HG02970 (cell line): Measurements from ENCODE around the gene TMC1.

Experiments
- ATAC-seq: cut with Tn5 transposase; IDR thresholded peaks from one replicate; pipeline ENCODE4 v1.9.1; 2021; ENCODE audit warnings: mild to moderate bottlenecking, moderate library complexity, moderate number of reproducible peaks; ENCODE audit not compliant: unreplicated experiment, low FRiP score

The TMC1 gene

GRCh38 chr9:72665421-72665820, 144.0 kb downstream of the TMC1 start:
- ATAC-seq, result no peak

DNA sequence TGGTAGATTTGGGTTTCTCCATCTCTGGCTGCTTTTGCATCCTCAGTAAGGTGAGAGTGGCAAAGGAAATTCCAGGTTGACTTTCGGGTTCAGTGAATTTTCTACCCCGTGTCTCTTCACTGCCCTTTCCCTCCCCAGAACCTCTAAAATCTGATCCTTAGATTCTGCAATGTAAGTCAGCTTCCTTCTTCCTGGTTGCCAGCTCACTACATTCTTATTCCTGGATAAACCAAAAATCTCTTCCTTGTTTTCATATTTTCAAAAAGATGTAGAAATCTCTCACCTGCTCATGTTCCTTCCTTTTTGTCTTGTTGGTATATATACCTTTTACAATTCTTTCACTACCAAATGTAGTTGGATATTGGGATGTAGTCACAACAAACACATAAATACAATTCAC, 145.8 kb downstream of the TMC1 start:
- no peak for ATAC-seq

GRCh38 chr9:72674961-72675360, 153.6 kb downstream of the TMC1 start:
- ATAC-seq, result no peak

DNA sequence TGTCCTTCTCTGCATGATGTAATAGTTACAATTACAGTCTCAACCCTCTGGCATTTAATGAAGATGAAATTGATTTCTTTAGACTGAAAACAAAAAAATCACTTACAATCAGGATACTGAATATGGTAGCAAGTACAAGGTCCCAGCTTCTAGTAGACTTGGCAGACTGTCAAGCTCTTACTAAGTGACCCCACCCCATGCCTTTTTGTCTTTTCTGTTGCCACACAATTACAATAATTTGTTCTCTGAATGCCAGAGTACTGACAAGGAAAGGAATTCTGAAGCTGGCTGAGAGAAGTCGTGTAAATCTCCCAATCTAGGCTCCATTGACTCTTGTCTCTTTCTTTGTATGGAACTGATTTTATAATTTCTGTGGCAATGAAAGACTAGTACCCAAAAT, 154.2 kb downstream of the TMC1 start:
- ATAC-seq, result no peak

- no peak for ATAC-seq
Measured at GRCh38 chr9:72680593-72681282, 159.3 kb downstream of the TMC1 start.

- ATAC-seq, result no peak
Measured at GRCh38 chr9:72681283-72681630, 159.8 kb downstream of the TMC1 start.

GRCh38 chr9:72684615-72685014, 163.2 kb downstream of the TMC1 start:
- ATAC-seq, result no peak

GRCh38 chr9:72685911-72686310, 164.5 kb downstream of the TMC1 start:
- ATAC-seq, result no peak

DNA sequence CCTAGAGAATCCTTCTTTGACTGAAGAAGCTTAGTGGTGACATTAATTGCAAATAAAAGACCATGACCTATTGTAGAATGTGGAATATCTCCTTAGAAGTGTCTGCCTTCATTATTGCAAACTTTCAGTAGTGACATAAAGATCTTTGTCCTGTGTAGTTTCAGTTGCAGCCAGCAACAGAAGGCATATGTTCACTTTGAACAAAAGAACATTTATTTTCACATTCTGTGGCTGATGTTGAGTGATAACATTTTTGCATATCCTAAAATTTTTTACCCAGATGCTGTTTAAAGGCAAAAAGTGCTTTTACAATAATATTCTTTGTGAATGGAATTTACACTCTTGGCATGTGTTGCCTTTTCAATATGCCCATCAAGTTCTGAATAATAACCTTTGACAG, 165.9 kb downstream of the TMC1 start:
- no peak for ATAC-seq

DNA sequence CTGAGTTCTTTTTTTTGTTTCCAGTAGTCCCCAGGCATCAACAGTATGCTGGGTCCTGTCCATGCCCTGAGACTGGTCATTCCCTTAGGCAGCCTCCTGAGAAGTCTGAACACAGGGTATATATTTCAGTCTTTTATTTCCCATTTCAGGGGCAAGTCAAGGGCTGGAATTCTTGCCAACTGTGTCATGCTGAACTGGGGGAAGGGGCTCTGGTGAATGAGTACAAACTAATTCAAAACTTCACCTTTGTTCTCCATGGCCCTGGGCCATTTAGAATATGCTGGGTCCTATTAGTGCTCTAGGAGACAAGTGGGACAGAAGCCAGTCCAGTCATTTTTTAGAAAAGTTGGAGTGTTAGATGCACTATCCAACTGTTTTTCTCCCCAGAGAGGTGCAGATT, 170.3 kb downstream of the TMC1 start:
- ATAC-seq, result no peak

DNA sequence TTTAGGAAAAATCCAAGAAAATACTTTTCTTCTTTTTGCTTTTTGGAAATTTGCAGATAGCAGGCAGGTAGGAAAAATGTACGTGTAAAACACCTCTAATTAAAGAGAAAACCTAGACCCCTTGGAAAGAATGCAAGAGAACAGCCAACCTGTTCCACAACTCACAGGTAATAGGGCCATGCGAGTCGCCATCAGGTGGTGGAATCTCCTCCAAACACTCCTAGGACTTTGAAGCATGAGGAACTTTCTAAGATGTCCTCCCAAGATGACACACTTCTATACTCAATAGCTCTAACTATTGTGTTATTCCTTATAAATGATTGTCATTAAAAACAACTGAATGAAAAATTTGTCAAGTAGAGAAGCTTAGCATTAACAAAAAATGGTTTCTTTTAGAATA, 174.0 kb downstream of the TMC1 start:
- no peak for ATAC-seq

- ATAC-seq, result no peak
Measured at GRCh38 chr9:72696511-72696910, 175.1 kb downstream of the TMC1 start.

GRCh38 chr9:72701510-72701909, 180.1 kb downstream of the TMC1 start:
- no peak for ATAC-seq

DNA sequence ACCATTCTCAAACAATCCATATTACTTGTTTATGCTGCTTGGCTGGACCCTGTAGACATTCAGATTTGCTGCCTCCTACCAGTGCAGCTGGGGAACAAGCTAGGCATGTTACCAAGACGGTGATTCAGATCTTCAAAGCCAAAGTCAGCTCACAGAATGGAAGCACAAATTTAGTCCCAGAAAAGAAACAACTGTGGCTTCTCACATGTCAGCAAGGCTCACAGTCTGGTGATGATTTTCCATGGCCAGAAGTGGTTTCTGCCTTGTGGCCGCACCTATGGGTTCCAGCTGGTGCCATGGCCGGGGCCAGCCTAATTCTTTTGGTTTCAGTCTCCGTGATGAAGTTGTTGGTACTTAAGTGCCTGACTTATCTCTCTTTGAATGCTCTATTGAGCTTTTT, 182.2 kb downstream of the TMC1 start:
- ATAC-seq, result no peak

GRCh38 chr9:72704688-72705375, 183.4 kb downstream of the TMC1 start:
- ATAC-seq, result no peak

- ATAC-seq, result no peak
Measured at GRCh38 chr9:72718503-72718902, 197.1 kb downstream of the TMC1 start.

GRCh38 chr9:72721067-72721466, 199.7 kb downstream of the TMC1 start:
- ATAC-seq, result no peak

DNA sequence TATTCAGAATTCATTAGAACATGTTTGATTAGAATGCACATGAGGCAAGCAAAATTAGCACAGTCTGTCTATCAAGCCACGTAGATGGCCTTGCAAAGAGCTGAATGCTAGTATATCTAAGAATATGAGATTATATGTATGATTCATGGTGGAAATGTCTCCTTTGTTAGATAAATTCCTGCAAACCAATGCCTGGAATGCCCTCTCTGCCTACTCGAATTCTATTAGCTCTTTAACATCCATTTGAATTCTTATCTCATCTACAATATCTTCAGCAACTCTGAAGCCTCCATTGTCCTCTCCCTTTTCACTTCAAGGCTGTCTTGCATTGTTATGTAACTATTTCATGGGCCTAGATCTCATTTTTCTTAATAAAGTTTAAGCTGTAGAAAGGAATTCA, 205.5 kb downstream of the TMC1 start:
- ATAC-seq, result no peak

DNA sequence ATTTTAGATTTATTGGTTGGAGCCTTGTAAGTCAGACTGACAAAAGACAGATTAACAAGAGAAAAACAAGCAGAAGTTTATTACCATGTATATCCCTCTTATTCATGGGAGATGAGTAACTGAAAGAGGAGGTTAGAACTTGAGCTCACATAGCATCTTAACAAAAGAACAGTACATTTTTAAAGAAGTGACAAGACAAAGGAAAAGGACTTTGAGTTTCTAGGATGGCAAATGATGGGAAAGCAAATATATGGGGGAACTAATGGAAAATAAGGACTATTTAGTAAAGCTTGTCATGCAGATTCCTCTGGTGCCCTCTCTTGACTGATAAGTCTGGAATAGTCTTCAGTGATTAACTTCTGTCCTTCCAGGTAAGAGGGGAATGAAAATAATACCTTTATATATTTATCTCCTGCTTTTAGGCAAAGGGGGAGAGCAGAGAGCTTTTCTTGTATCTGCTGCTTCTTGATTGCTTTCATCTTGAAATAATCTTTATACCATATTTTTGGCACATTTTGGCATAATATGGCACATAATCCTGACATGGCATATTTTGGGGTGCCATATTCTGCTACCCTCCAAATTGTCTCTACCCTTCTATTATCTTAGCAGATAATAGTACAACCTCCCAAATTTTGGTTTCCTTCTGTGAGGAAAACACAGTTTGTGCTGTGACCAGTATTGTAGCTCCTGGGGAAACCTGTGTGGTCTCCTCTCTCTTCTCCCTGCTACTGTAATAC, 206.8 kb downstream of the TMC1 start:
- no peak for ATAC-seq

DNA sequence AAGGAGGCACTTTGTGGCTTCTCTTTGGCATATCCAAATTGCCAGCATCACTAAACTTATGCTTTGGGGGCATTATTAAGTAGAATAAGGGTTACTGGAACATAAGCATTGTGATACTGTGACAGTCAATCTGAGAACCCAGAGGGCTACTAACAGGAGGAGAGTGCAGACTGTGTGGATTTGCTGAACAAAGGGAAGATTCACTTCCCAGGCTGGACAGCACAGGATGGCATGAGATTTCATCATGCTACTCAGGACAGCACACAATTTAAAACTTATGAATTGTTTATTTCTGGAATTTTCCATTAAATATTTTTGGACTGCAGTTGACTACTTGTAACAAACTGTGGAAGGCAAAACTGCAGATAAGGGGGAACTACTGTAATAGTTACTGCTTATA, 212.5 kb downstream of the TMC1 start:
- ATAC-seq, result no peak

- no peak for ATAC-seq
Measured at GRCh38 chr9:72734631-72735030, 213.2 kb downstream of the TMC1 start.

DNA sequence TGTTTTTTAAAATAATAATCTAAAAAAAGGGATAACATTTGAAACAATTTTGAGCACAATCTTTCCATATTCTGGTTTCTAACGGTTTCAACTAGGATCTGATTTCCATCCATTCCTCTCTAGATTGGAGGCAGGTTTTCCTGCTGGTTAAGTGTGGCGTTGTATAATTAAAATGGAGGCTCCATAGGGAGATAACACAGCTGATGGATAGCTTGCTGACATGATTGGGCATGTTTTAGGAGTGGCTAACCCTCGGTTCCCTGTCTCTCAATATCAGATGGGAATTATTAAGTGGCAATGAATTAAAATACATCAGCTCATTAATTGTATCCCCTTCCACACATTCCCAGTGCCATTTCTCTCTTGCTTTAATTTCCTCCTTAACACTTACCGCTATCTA, 222.4 kb downstream of the TMC1 start:
- ATAC-seq, result no peak
